Activated CD4-positive, CD25-positive, alpha-beta regulatory T cell treated with anti-CD3 and anti-CD28 coated beads, Interleukin-2, amount 50 U/mL, for 24 hours (primary cell): Measurements from ENCODE around the gene IPO9.

Experiments
- ATAC-seq, 2 donors: fragments of 150-1000 bp; cut with Tn5 transposase; one replicate each; pipeline ENCODE4 v1.10.0; 2021; ENCODE audit warnings: mild to moderate bottlenecking in 1 of 2, moderate library complexity in 1 of 2

Gene IPO9

DNA sequence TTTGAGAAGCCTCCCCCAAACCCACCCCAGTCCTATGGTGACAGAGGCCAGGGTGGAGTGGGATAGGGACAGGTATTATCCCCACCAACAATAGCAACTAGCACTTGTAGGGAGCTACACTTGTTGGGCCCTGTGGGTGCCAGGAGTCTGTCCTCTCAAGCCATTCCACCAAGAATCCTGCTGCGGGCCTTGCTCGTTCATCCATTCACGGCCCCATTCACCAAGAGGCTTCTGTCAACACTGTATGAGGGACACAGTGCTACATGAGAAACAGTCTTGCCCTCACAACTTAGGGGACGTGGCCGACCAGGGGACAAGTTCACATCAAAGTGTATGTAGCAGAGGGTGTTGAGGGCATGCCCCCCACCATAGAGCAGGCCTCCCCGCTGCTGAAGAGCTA lies 78.7 kb downstream of the IPO9 start:
- no peak for ATAC-seq

DNA sequence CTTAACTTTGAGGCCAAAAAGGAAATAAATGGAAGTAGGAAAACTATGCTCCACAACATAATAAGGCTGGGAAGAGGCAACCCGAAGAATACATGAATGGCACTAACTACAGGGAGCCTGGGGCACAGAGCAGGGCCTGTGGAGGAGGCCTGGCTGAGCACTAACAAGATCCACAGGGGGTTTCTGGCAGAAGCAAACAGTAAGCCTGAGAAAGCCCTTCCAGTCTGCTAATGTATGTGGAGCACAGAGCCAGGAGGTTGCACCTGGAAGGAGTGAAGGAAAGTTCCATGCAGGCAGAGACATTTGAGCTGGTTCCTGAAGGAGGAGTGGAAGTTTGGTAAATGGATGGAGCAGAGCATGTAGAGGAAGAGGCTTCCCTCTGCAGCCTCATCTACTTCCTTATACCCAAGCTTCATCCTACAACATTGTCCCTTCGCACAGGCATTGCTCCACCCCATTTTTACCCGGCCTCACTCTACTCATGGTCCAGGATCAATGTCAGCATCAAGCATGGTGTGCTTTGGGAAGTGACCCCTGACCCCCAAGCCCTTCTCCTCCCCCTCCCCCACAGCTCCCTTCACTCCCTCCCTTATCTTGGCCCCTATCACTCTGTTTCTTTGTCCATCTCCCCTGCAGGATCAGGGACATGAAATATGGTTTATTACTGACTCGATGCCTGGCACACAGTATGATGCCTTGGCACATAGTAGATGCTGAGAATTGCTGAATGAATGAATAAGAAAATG lies 83.0 kb downstream of the IPO9 start:
- no peak for ATAC-seq

DNA sequence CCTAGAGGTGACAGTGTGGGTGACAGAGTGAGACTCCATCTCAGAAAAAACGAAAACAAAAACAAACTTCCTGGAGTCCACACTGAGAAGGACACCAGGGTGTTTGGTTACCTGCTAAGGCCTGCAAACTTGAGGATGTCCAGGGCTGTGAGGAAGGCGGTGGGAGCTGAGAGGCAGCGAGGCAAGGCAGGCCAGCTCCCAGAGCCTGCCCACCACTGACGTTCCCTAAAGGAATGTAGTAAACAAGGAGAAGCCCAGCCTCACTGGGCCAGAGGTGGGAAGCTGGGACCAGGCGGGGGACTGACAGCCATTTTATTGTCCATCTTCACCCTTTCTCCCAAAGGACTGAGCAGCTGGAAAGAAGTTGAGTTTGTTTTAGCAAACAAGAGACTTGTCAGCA lies 83.9 kb downstream of the IPO9 start:
- ATAC-seq: no peak

DNA sequence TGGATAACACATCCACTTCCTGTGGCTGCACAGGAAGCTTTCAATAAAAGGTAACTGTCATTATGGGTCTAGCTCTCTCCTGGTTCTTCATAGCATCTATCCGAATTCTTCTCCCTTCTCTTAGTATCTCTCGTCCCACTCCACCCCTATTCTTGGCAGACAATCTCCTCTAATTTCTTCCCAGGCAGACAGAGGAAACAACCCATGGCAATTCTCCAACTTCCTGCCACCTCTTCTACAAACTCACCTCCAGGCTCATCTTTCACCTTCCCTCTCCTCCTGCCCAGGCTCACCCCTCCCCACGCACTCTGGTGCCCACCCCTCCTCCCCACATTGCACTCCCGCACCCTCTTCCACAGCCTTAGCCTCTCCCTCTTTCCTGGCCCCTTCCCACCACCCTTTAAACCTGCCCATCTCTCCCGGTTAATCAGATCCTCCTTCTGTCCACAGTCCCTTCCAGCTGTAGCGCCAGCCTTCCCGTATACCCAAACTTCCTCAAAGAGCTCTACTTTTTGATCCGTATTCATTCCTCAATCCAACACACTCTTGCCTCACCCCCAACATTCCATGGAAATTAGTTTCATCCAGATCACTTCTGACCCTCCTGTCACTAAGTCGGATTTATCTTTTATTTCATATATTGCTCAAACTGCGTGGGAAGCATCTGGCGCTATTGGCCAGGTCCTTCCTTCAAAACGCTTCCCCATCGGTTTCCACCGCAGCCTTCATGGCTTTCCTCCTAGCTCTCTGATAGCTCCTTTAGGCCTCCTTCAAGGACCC lies 85.7 kb downstream of the IPO9 start:
- ATAC-seq: no peak

DNA sequence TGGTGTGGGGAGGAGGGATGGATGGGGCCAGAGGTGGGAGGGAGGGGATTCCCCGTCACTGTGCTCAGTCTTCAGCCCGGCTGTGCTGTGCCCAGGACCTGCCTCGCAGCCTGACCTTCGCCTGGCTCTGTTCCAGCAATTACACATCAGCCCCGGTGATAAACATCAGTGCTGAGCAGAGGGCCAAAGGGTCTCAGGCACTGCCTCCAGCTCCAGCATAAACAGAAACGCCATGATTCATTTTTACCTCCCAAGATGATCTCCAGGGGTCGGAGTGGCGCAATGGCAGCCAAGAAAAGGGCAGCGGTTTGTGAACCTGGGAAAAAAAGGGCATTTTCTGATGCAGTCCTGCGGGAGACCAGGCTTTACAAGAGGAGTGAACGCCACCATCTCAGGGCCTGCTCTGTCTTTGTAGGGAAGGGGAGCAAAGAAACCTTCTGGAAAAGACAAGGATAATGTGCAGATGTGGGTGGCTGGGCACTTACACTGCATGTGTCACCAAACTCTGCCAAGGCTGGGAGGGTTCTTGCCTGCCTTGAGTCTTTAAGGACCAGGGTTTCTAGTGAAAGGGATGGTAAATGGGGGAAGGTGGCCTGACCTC lies 87.8 kb downstream of the IPO9 start:
- ATAC-seq: no peak

- no peak for ATAC-seq
Observed at GRCh38 chr1:201917362-201918033, 88.5 kb downstream of the IPO9 start.

DNA sequence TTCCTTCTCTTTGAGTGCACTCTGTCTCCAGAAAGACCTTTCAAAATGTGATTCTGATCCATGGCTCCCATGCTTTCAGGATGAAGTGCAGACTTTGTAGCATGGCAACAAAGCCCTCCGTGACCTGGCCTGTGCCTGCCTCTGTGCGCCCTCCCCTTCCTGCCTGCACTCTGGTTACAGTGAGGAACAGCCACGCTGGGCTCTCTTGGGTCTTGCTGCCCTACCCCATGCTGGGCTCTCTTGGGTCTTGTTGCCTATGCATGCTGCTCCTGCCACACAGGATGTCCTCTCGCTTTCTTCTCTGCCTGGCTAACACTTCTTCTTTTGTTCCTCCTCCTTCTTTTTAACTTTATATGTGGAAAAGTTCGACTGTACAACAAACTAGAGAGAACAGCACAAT lies 89.4 kb downstream of the IPO9 start:
- no peak for ATAC-seq

DNA sequence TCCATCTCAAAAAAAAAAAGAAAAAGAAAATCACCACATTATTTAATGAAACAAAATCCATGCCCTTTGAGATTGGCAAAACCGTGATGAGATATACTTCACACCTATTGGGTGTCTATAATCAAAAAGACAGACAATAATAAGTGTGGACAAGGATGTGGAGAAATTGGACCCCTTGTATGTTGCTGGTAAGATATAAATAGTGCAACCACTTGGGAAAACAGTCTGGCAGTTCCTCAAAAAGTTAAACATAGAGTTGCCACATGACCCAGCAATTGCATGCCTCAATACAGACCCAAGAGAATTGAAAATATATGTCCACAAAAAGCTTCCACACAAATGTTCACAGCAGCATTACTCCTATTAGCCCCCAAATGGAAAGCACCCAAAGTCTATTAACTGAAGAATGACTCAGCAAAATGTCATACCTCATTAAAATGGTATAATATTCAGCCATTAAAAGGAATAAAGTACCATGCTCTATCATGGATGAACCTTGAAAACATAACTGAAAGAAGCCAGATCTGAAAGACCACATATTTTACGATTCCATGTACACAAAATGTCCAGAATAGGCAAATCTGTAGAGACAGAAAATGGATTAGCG lies 93.1 kb downstream of the IPO9 start:
- no peak for ATAC-seq

DNA sequence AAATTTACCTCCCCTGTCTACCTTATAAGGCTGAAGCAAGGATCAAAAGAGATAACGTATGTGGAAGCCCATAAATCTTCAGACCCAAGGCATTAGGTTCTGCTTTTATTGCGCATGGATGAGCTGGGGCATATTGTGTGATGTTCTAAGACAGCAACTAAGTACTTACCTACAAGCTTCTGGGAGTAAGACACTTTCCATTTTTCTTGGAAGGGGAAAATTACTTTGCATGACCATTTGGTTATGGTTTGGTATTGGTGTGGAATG lies 96.3 kb downstream of the IPO9 start:
- ATAC-seq: no peak

DNA sequence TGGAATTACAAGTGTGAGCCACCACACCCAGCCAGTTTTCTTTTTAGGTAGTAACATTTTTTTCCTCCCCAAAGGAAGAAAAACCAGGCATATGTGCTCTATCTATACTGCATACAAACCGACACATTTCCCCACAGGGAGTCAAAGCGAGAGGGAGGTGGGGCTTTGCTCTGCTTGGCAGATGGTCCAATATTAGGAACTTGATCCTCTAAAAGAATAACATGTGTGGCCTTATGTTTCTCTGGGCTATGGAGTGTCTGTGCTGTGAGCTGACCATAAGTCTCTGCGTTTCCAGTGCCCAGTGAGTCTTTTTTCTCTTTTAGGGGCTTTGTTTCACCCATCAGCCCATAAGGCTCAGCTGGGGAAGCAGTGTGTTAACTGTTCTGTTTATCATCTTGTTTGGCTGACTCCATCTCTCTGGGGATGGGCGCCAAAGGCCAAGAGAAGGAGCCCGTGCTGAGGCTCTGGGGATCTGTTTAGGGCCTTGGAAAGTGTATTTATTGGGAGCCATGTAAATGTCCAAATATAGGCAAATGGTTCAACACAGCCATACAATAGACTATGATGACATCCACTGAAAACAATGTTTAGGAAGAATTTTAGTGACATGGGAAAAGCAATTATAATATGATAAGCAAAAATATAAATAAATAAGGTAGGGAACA lies 97.2 kb downstream of the IPO9 start:
- no peak for ATAC-seq

DNA sequence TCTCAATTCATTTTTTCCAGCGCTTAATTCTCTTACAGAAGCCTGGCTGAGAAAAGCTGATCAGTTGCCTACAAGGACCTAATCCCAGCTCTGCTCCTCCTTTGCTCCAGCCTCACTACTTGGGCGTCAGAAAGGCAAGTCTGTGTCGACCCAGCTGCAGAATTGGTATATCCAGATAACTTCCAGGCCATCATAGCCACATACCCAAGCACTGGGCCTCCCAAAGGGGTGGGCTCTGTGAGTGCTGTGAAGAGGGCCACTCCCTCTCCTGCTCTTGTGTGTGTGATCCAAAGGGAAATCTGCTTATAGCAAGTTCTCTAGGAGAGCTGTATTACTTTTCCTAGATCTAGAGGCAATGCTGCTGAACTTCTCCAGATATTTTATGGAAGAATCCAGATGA lies 99.3 kb downstream of the IPO9 start:
- ATAC-seq: no peak

GRCh38 chr1:201930137-201930536 lies 101.2 kb downstream of the IPO9 start:
- no peak for ATAC-seq

DNA sequence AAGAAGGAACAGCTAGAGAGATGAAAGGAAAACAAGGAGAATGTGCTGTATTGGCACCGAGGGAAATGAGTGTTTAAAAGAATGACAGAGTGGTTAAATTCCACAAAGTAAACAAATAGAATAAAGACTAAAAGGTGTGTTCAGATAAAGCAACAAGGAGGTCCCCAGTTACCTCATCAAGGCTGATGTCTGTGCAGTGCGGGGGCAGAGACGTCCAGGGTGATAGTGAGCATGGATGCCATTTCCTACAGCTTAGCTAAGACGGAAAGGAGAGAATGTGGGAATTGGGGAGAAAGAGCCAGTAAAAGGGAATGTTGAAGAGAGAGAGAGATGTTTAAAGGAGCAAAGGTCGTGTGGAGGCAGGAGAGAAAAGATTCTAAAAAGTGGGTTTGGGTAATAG lies 101.8 kb downstream of the IPO9 start:
- no peak for ATAC-seq
